RWPE2 (cell line): ENCODE measurements around the gene MDM4.

ENCODE experiments used
- ATAC-seq: fragments of 200-7000 bp; cut with Tn5 transposase; 3 replicates; pipeline ENCODE4 v1.9.1; 2021; ENCODE audit warnings: low read depth
- DNase-seq: peaks from one replicate; pipeline ENCODE4 v3.0.0-alpha.2; 2020; ENCODE audit warnings: low spot score
- H3K27ac ChIP-seq: fragments of 450-650 bp; 2 replicates; pipeline ENCODE4 v1.5.1; 2017; ENCODE audit warnings: mild to moderate bottlenecking; ENCODE audit not compliant: poor library complexity, severe bottlenecking
- H3K27me3 ChIP-seq: fragments of 250-450 bp; sonication (Bioruptor Pico); 2 replicates; pipeline ENCODE4 v1.5.1; 2021; ENCODE audit warnings: mild to moderate bottlenecking, moderate library complexity; ENCODE audit not compliant: insufficient read depth, poor library complexity, severe bottlenecking
- H3K36me3 ChIP-seq: fragments of 250-450 bp; sonication (Bioruptor Pico); 2 replicates; pipeline ENCODE4 v1.5.1; 2020; ENCODE audit warnings: low read depth, mild to moderate bottlenecking, moderate library complexity
- H3K4me1 ChIP-seq: fragments of 250-450 bp; sonication (Bioruptor Pico); 2 replicates; pipeline ENCODE4 v1.5.1; 2021; ENCODE audit warnings: mild to moderate bottlenecking, moderate library complexity; ENCODE audit not compliant: insufficient read depth, poor library complexity, severe bottlenecking
- H3K4me3 ChIP-seq: fragments of 250-450 bp; sonication (Bioruptor Pico); 2 replicates; pipeline ENCODE4 v1.5.1; 2021; ENCODE audit warnings: mild to moderate bottlenecking, moderate library complexity; ENCODE audit not compliant: severe bottlenecking
- H3K9me3 ChIP-seq: fragments of 250-450 bp; sonication (Bioruptor Pico); 2 replicates; pipeline ENCODE4 v1.5.1; 2021; ENCODE audit warnings: mild to moderate bottlenecking, moderate library complexity; ENCODE audit not compliant: severe bottlenecking
- CTCF ChIP-seq: fragments of 450-650 bp; IDR thresholded peaks from one replicate; pipeline ENCODE4 v1.5.1; 2017; ENCODE audit warnings: mild to moderate bottlenecking, moderate library complexity; ENCODE audit not compliant: poor library complexity, severe bottlenecking

MDM4 gene

GRCh38 chr1:204476563-204476962 lies 39.6 kb upstream of the MDM4 start:
- TF ChIP-seq CTCF: no peak
- ATAC-seq (no peak), DNase-seq (no peak)
- Histone ChIP-seq H3K9me3 (no peaks in the 10 kb centered on the region), H3K4me3 (no peak overlapping the region), H3K36me3 (no peaks in the 10 kb centered on the region), H3K4me1 (peaks cover 7% of the 10 kb centered on the region), H3K27me3 (no peaks in the 10 kb centered on the region), H3K27ac (no peak overlapping the region)

GRCh38 chr1:204477036-204477740 lies 39.0 kb upstream of the MDM4 start:
- Histone ChIP-seq H3K4me1 (peaks cover 7% of the 10 kb centered on the region), H3K27me3 (no peaks in the 10 kb centered on the region), H3K4me3 (no peak overlapping the region), H3K36me3 (no peaks in the 10 kb centered on the region), H3K27ac (no peak overlapping the region), H3K9me3 (no peaks in the 10 kb centered on the region)
- ATAC-seq: no peak
- DNase-seq: no peak
- no peak for TF ChIP-seq CTCF

- no peak for TF ChIP-seq CTCF
- no peaks in the 10 kb centered on the region for H3K36me3 ChIP-seq
- H3K4me1 ChIP-seq: peaks cover 7% of the 10 kb centered on the region
- no peaks in the 10 kb centered on the region for H3K27me3 ChIP-seq
- ATAC-seq (no peak), DNase-seq (no peak)
- no peaks in the 10 kb centered on the region for H3K9me3 ChIP-seq
- no peak overlapping the region for H3K27ac ChIP-seq
- no peak overlapping the region for H3K4me3 ChIP-seq
Measured at GRCh38 chr1:204478172-204478899, 37.9 kb upstream of the MDM4 start.

GRCh38 chr1:204478921-204479320 lies 37.3 kb upstream of the MDM4 start:
- Histone ChIP-seq H3K27me3 (no peaks in the 10 kb centered on the region), H3K27ac (no peak overlapping the region), H3K4me1 (peaks cover 7% of the 10 kb centered on the region), H3K4me3 (no peak overlapping the region), H3K9me3 (no peaks in the 10 kb centered on the region), H3K36me3 (no peaks in the 10 kb centered on the region)
- no peak for TF ChIP-seq CTCF
- DNase-seq: no peak
- ATAC-seq: no peak
